GM23338 (cell line): ENCODE results near the gene ZNF679. TPM values are rescaled to one million over a fixed set of nuclear protein-coding genes. Genes with fewer than 3 reads are reported as not detected.

Source experiments
- ATAC-seq: fragments of 200-7000 bp; cut with Tn5 transposase; 3 replicates; pipeline ENCODE4 v1.9.1; 2020
- DNase-seq: peaks from one replicate; pipeline ENCODE4 v3.0.0-alpha.2; 2015; ENCODE audit warnings: low spot score
- H2AFZ ChIP-seq: fragments of 200-600 bp; sonication (generic); 2 replicates; pipeline ENCODE4 v1.8.0; 2016; ENCODE audit warnings: antibody characterized with exemption, mild to moderate bottlenecking, moderate library complexity
- H3F3A ChIP-seq: fragments of 200-600 bp; sonication (generic); replicated peaks from 2 replicates; pipeline ENCODE4 v1.8.0; 2017; ENCODE audit warnings: antibody characterized with exemption, mixed run types, low read depth
- H3K27ac ChIP-seq: fragments of 200-600 bp; sonication (generic); 2 replicates; pipeline ENCODE4 v1.6.1; 2016; ENCODE audit warnings: low read depth
- H3K27me3 ChIP-seq: fragments of 200-600 bp; sonication (generic); 2 replicates; pipeline ENCODE4 v1.8.0; 2016; ENCODE audit warnings: mild to moderate bottlenecking, mixed run types, moderate library complexity; ENCODE audit not compliant: insufficient read depth
- H3K36me3 ChIP-seq: fragments of 200-600 bp; sonication (generic); 2 replicates; pipeline ENCODE4 v1.8.0; 2016; ENCODE audit warnings: mild to moderate bottlenecking; ENCODE audit not compliant: insufficient read depth
- H3K4me1 ChIP-seq: fragments of 200-600 bp; sonication (generic); 2 replicates; pipeline ENCODE4 v1.8.0; 2016; ENCODE audit warnings: mild to moderate bottlenecking, moderate library complexity; ENCODE audit not compliant: insufficient read depth
- H3K4me2 ChIP-seq: fragments of 200-600 bp; sonication (generic); 2 replicates; pipeline ENCODE4 v1.7.1; 2017; ENCODE audit warnings: mixed run types
- H3K4me3 ChIP-seq: fragments of 200-600 bp; sonication (generic); 2 replicates; pipeline ENCODE4 v1.6.1; 2016; ENCODE audit warnings: mixed run types
- H3K79me2 ChIP-seq: fragments of 200-600 bp; sonication (generic); replicated peaks from 2 replicates; pipeline ENCODE4 v1.8.0; 2017; ENCODE audit warnings: mild to moderate bottlenecking; ENCODE audit not compliant: insufficient read depth
- H3K9me2 ChIP-seq: fragments of 200-600 bp; sonication (generic); 2 replicates; pipeline ENCODE4 v1.8.0; 2017; ENCODE audit not compliant: insufficient read depth
- H4K20me1 ChIP-seq: fragments of 200-600 bp; sonication (generic); replicated peaks from 2 replicates; pipeline ENCODE4 v1.8.0; 2017; ENCODE audit warnings: mild to moderate bottlenecking; ENCODE audit not compliant: insufficient read depth
- H3K27ac Mint-ChIP-seq: 2 replicates; pipeline ENCODE4 v1.8.0; 2020; ENCODE audit warnings: inconsistent platforms, mild to moderate bottlenecking, moderate library complexity, mixed read lengths
- H3K27me3 Mint-ChIP-seq: 3 replicates; pipeline ENCODE4 v1.8.0; 2022; ENCODE audit warnings: low read depth, mild to moderate bottlenecking, moderate library complexity, mixed read lengths, inconsistent platforms; ENCODE audit not compliant: insufficient read depth, poor library complexity
- H3K36me3 Mint-ChIP-seq: 3 replicates; pipeline ENCODE4 v1.8.0; 2021; ENCODE audit warnings: low read depth, mild to moderate bottlenecking, inconsistent platforms, moderate library complexity, mixed read lengths
- H3K4me1 Mint-ChIP-seq: 3 replicates; pipeline ENCODE4 v1.8.0; 2020; ENCODE audit warnings: mild to moderate bottlenecking, inconsistent platforms, mixed read lengths
- H3K4me3 Mint-ChIP-seq: 3 replicates; pipeline ENCODE4 v1.8.0; 2021; ENCODE audit warnings: moderate library complexity, mild to moderate bottlenecking, inconsistent platforms, mixed read lengths
- H3K9me3 Mint-ChIP-seq: 3 replicates; pipeline ENCODE4 v1.8.0; 2020; ENCODE audit warnings: moderate library complexity, mild to moderate bottlenecking, inconsistent platforms, mixed read lengths
- CREB1 ChIP-seq: fragments of 250-450 bp; sonication (Bioruptor Pico); IDR thresholded peaks from 2 replicates; pipeline ENCODE4 v1.5.0; 2020; ENCODE audit warnings: low read depth, mild to moderate bottlenecking, moderate library complexity
- NANOG ChIP-seq: IDR thresholded peaks from 2 replicates; pipeline ENCODE4 v1.6.1; 2016; ENCODE audit warnings: antibody characterized with exemption, borderline replicate concordance
- polyA plus RNA-seq: library from polyadenylated mRNA; unstranded; fragments of >200 nt; fragmentation: Nextera tagmentation; extraction: Ambion mirVana; gene quantifications from 2 replicates; pipeline ENCODE4 v1.2.1, GENCODE V29; 2016
- total RNA-seq: library from RNA; depleted of rRNA; stranded (reverse); fragments of >200 nt; shearing (Covaris generic); gene quantifications from 2 replicates; pipeline ENCODE4 v1.2.3, GENCODE V29; 2014
- TF ChIP-seq, protein P1 (sequence below): fragments of 250-450 bp; sonication (Bioruptor Pico); IDR thresholded peaks from 2 replicates; pipeline ENCODE4 v1.5.0; 2020; ENCODE audit warnings: mild to moderate bottlenecking, moderate library complexity
- TF ChIP-seq, protein P2 (sequence below), 2 experiments: fragments of 200-600 bp in 1 of 2; sonication (generic) in 1 of 2; conservative IDR thresholded peaks; 2 replicates each; pipeline versions ENCODE4 v1.5.1 to v1.6.1; 2016 to 2017; ENCODE audit warnings: antibody characterized with exemption in 2 of 2, low read depth in 2 of 2, mild to moderate bottlenecking in 2 of 2, moderate library complexity in 1 of 2

Gene ZNF679
- total and polyA plus RNA-seq, 2 experiments from 2014 or later: not detected

DNA sequence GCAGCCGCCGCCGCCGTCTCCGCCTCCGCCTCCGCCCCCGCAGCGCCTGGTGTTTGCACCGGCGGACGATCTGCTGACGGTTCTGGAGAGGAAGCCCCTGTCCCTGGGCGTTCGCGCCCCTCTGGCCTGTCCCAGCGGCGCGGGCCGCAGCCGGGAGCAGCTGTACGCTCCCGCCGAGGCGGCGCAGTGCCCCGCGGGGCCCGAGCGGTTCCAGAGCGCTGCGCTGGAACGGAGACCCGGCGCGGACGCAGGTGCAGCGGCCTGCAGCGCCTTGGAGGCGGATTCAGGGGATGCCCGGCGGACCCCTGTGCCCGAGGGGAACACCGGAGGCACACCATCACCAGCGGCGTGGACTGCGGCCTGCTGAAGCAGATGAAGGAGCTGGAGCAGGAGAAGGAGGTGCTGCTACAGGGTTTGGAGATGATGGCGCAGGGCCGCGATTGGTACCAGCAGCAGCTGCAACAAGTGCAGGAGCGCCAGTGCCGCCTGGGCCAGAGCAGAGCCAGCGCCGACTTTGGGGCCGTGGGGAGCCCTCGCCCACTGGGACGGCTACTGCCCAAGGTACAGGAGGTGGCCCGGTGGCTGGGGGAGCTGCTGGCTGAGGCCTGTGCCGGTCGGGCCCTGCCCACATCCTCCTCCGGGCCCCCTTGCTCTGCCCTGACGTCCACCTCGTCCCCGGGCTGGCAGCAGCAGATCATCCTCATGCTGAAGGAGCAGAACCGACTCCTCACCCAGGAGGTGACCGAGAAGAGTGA lies 46.1 kb upstream of the ZNF679 start (continued):
- no peak for TF ChIP-seq NANOG
- TF ChIP-seq, protein P1, sequence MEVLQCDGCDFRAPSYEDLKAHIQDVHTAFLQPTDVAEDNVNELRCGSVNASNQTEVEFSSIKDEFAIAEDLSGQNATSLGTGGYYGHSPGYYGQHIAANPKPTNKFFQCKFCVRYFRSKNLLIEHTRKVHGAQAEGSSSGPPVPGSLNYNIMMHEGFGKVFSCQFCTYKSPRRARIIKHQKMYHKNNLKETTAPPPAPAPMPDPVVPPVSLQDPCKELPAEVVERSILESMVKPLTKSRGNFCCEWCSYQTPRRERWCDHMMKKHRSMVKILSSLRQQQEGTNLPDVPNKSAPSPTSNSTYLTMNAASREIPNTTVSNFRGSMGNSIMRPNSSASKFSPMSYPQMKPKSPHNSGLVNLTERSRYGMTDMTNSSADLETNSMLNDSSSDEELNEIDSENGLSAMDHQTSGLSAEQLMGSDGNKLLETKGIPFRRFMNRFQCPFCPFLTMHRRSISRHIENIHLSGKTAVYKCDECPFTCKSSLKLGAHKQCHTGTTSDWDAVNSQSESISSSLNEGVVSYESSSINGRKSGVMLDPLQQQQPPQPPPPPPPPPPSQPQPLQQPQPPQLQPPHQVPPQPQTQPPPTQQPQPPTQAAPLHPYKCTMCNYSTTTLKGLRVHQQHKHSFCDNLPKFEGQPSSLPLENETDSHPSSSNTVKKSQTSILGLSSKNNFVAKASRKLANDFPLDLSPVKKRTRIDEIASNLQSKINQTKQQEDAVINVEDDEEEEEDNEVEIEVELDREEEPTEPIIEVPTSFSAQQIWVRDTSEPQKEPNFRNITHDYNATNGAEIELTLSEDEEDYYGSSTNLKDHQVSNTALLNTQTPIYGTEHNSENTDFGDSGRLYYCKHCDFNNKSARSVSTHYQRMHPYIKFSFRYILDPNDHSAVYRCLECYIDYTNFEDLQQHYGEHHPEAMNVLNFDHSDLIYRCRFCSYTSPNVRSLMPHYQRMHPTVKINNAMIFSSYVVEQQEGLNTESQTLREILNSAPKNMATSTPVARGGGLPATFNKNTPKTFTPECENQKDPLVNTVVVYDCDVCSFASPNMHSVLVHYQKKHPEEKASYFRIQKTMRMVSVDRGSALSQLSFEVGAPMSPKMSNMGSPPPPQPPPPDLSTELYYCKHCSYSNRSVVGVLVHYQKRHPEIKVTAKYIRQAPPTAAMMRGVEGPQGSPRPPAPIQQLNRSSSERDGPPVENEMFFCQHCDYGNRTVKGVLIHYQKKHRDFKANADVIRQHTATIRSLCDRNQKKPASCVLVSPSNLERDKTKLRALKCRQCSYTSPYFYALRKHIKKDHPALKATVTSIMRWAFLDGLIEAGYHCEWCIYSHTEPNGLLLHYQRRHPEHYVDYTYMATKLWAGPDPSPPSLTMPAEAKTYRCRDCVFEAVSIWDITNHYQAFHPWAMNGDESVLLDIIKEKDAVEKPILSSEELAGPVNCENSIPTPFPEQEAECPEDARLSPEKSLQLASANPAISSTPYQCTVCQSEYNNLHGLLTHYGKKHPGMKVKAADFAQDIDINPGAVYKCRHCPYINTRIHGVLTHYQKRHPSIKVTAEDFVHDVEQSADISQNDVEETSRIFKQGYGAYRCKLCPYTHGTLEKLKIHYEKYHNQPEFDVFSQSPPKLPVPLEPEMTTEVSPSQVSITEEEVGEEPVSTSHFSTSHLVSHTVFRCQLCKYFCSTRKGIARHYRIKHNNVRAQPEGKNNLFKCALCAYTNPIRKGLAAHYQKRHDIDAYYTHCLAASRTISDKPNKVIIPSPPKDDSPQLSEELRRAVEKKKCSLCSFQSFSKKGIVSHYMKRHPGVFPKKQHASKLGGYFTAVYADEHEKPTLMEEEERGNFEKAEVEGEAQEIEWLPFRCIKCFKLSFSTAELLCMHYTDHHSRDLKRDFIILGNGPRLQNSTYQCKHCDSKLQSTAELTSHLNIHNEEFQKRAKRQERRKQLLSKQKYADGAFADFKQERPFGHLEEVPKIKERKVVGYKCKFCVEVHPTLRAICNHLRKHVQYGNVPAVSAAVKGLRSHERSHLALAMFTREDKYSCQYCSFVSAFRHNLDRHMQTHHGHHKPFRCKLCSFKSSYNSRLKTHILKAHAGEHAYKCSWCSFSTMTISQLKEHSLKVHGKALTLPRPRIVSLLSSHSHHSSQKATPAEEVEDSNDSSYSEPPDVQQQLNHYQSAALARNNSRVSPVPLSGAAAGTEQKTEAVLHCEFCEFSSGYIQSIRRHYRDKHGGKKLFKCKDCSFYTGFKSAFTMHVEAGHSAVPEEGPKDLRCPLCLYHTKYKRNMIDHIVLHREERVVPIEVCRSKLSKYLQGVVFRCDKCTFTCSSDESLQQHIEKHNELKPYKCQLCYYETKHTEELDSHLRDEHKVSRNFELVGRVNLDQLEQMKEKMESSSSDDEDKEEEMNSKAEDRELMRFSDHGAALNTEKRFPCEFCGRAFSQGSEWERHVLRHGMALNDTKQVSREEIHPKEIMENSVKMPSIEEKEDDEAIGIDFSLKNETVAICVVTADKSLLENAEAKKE: no peak

DNA sequence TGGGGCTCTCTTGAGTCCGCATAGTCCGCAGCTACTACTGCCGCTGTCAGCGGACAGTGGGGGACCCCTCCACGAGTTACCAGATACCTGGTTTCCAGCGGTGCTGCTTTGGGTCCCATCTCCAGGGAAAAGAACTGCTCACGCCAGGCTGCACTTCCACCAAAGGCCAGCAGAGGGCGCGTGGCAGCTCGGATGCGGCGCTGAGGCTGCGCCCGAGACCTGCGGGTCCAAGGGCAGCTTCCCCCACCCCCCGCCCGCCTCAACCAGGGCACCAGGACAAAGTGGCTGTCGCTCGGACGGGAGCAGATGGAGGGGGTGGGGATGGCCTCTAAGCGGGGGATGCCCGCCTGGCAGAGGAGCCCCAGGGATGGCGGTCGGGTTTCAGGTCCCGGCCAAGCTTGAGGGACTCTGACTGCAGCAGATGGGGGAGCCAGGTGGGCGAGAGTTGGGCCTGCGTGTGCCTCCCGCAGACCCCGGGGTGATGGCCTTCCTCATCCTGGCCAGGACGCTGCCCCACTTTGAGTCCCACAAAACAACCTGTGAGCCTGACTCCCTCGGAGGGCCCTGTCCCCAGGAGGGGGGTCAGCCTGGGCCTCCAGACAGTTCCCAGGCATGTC lies 45.0 kb upstream of the ZNF679 start:
- Histone ChIP-seq H3K4me1 (no peaks in the 10 kb centered on the region), H3F3A (no peaks in the 10 kb centered on the region), H4K20me1 (no peaks in the 10 kb centered on the region), H3K79me2 (no peaks in the 10 kb centered on the region), H3K27me3 (no peaks in the 10 kb centered on the region), H3K4me2 (no peak overlapping the region), H2AFZ (no peak overlapping the region), H3K27ac (no peak overlapping the region), H3K9me2 (no peaks in the 10 kb centered on the region), H3K36me3 (peaks cover 5% of the 10 kb centered on the region; the same call in 1 of the 2 replicates), H3K4me3 (no peak overlapping the region)
- Mint-ChIP-seq H3K27me3 (no peaks in the 10 kb centered on the region), H3K27ac (no peak overlapping the region), H3K4me1 (no peaks in the 10 kb centered on the region), H3K36me3 (peaks cover 30% of the 10 kb centered on the region; the same call in 2 of the 3 replicates), H3K9me3 (peaks cover 83% of the 10 kb centered on the region), H3K4me3 (no peak overlapping the region)
- TF ChIP-seq, protein P2, sequence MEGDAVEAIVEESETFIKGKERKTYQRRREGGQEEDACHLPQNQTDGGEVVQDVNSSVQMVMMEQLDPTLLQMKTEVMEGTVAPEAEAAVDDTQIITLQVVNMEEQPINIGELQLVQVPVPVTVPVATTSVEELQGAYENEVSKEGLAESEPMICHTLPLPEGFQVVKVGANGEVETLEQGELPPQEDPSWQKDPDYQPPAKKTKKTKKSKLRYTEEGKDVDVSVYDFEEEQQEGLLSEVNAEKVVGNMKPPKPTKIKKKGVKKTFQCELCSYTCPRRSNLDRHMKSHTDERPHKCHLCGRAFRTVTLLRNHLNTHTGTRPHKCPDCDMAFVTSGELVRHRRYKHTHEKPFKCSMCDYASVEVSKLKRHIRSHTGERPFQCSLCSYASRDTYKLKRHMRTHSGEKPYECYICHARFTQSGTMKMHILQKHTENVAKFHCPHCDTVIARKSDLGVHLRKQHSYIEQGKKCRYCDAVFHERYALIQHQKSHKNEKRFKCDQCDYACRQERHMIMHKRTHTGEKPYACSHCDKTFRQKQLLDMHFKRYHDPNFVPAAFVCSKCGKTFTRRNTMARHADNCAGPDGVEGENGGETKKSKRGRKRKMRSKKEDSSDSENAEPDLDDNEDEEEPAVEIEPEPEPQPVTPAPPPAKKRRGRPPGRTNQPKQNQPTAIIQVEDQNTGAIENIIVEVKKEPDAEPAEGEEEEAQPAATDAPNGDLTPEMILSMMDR (conservative IDR thresholded peaks at IDR 0.05; ENCODE audit: low read depth in 2 of 2): peak; percentile 47 to 52
- no peak for TF ChIP-seq CREB1
- ATAC-seq (no peak), DNase-seq (peak; percentile 19)
